ENCODE results near the gene SERPINA3. TPM values are rescaled to one million over a fixed set of nuclear protein-coding genes. Genes with fewer than 3 reads are reported as not detected.

SERPINA3 gene
- total and polyA plus RNA-seq, 4 donors = 4.9 to 446 (median 254) TPM

DNA sequence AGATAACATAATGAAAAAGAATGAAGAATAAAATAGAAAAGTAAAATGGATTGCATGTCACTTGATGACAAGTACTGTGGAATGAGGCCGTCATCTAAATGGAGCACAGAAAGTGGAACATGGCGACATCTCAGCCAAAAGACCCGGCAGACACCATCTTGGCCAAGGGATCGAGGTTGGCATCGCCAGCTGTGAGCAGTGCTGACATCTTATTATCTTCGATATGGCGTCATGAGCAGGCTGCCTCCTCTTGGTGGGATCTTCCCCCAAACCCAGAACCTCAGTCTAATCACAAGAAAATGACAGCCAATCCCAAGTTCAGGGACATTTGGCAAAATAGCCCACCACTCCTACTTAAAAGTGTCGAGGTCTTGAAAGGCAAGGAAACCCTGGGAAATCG lies 15.8 kb upstream of the SERPINA3 start:
- DNase-seq (no peak), ATAC-seq (ENCODE audit: insufficient read depth, low FRiP score) (no peak)
- H3K4me1 ChIP-seq (ENCODE audit: control insufficient read depth in 5 of 5, insufficient read depth in 5 of 5, low read length in 5 of 5) = peaks cover 0 to 24% (median 6%) of the 10 kb centered on the region in 5 donors
- no peaks in the 10 kb centered on the region for H3K36me3 ChIP-seq (ENCODE audit: control insufficient read depth in 4 of 4, insufficient read depth in 4 of 4, low read length in 4 of 4)
- H3K9me3 ChIP-seq (ENCODE audit: control insufficient read depth in 4 of 4, insufficient read depth in 3 of 4, low read length in 3 of 4) = no peaks in the 10 kb centered on the region
- H3K4me3 ChIP-seq = no peak overlapping the region
- TF ChIP-seq, protein P1, sequence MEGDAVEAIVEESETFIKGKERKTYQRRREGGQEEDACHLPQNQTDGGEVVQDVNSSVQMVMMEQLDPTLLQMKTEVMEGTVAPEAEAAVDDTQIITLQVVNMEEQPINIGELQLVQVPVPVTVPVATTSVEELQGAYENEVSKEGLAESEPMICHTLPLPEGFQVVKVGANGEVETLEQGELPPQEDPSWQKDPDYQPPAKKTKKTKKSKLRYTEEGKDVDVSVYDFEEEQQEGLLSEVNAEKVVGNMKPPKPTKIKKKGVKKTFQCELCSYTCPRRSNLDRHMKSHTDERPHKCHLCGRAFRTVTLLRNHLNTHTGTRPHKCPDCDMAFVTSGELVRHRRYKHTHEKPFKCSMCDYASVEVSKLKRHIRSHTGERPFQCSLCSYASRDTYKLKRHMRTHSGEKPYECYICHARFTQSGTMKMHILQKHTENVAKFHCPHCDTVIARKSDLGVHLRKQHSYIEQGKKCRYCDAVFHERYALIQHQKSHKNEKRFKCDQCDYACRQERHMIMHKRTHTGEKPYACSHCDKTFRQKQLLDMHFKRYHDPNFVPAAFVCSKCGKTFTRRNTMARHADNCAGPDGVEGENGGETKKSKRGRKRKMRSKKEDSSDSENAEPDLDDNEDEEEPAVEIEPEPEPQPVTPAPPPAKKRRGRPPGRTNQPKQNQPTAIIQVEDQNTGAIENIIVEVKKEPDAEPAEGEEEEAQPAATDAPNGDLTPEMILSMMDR (IDR thresholded peaks at IDR 0.05; ENCODE audit: control extremely low read depth, extremely low read depth) = no peak
- H3K27ac ChIP-seq (ENCODE audit: low read depth in 1 of 2, low read length in 1 of 2) = no peak overlapping the region
- H3K27me3 ChIP-seq (ENCODE audit: control insufficient read depth in 3 of 3, insufficient read depth in 3 of 3, low read length in 2 of 3) = no peaks in the 10 kb centered on the region
- H3K9ac ChIP-seq (ENCODE audit: insufficient read depth in 1 of 2, low read length in 2 of 2) = no peak overlapping the region
- WGBS, 2 donors = 85 to 90% methylated on average over 9 of the region's 9 CpGs

DNA sequence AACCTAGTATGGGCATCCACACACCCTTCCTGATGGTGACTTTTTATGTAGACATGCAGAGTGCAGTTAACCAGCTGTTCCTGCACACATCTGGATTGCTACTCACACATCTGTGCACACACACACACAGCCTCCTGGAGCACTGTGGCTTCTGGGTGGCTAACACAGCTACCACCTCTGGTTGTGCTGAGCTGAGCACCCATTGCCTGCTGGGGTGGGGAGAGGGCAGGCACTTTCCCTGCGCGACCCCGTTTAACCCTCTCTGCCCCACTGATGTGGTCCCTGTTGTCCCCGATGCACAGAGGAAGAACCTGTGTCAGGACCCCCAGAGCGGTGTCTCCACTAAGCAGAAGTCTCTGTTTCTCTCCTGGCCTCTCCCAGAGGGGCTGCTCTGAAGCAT lies 14.4 kb upstream of the SERPINA3 start:
- H3K27me3 ChIP-seq (ENCODE audit: control insufficient read depth in 3 of 3, insufficient read depth in 3 of 3, low read length in 2 of 3) = no peaks in the 10 kb centered on the region
- TF ChIP-seq, protein P1 (IDR thresholded peaks at IDR 0.05; ENCODE audit: control extremely low read depth, extremely low read depth) = no peak
- H3K36me3 ChIP-seq (ENCODE audit: control insufficient read depth in 4 of 4, insufficient read depth in 4 of 4, low read length in 4 of 4) = no peaks in the 10 kb centered on the region
- H3K9ac ChIP-seq (ENCODE audit: insufficient read depth in 1 of 2, low read length in 2 of 2) = no peak overlapping the region
- WGBS, 2 donors = 87 to 91% methylated on average over 5 of the region's 5 CpGs
- H3K9me3 ChIP-seq (ENCODE audit: control insufficient read depth in 4 of 4, insufficient read depth in 3 of 4, low read length in 3 of 4) = no peaks in the 10 kb centered on the region
- peaks cover 0 to 32% (median 11%) of the 10 kb centered on the region in 5 donors for H3K4me1 ChIP-seq (ENCODE audit: control insufficient read depth in 5 of 5, insufficient read depth in 5 of 5, low read length in 5 of 5)
- no peak overlapping the region for H3K27ac ChIP-seq (ENCODE audit: low read depth in 1 of 2, low read length in 1 of 2)
- ATAC-seq (ENCODE audit: insufficient read depth, low FRiP score) (no peak), DNase-seq (no peak)
- no peak overlapping the region for H3K4me3 ChIP-seq

DNA sequence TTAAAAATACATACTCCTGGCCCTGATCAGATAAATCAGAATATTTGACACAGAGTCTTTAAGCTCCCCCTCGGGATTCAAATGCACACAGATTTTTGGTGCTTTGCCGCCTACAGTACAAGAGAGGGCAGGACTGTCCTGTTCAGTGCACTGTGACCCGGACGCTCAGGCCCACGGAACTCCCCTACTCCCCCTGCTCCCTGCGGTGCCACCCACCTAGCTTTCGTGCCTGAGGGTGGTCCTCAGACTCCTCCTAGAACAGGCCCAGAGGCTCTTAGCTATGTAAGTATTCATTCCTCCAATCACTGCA lies 13.7 kb upstream of the SERPINA3 start:
- no peaks in the 10 kb centered on the region for H3K9me3 ChIP-seq (ENCODE audit: control insufficient read depth in 4 of 4, insufficient read depth in 3 of 4, low read length in 3 of 4)
- peaks cover 0 to 32% (median 11%) of the 10 kb centered on the region in 5 donors for H3K4me1 ChIP-seq (ENCODE audit: control insufficient read depth in 5 of 5, insufficient read depth in 5 of 5, low read length in 5 of 5)
- no peak overlapping the region for H3K9ac ChIP-seq (ENCODE audit: insufficient read depth in 1 of 2, low read length in 2 of 2)
- H3K36me3 ChIP-seq (ENCODE audit: control insufficient read depth in 4 of 4, insufficient read depth in 4 of 4, low read length in 4 of 4) = no peaks in the 10 kb centered on the region
- 62 to 85% methylated on average over 7 of the region's 7 CpGs for WGBS, 2 donors
- no peak overlapping the region for H3K27ac ChIP-seq (ENCODE audit: low read depth in 1 of 2, low read length in 1 of 2)
- H3K27me3 ChIP-seq (ENCODE audit: control insufficient read depth in 3 of 3, insufficient read depth in 3 of 3, low read length in 2 of 3) = no peaks in the 10 kb centered on the region
- TF ChIP-seq, protein P1 (IDR thresholded peaks at IDR 0.05; ENCODE audit: control extremely low read depth, extremely low read depth) = no peak
- H3K4me3 ChIP-seq = no peak overlapping the region
- DNase-seq (no peak), ATAC-seq (ENCODE audit: insufficient read depth, low FRiP score) (no peak)
